B cell (primary cell): Measurements from ENCODE around the gene LAMTOR2. TPM values are rescaled to one million over a fixed set of nuclear protein-coding genes. Genes with fewer than 3 reads are reported as not detected.

Experiments used
- ATAC-seq: fragments of 200-7000 bp; cut with Tn5 transposase; one replicate; pipeline ENCODE4 v1.10.0; 2021; ENCODE audit warnings: low read depth, mild to moderate bottlenecking, moderate number of reproducible peaks, moderate library complexity
- CTCF ChIA-PET: fragments of 350-600 bp; sonication (Branson Sonifier 250); formaldehyde crosslinking; loops from one replicate; lab custom pipeline; 2021; ENCODE audit warnings: antibody characterized with exemption, inconsistent platforms; lab: Charles Lee
- POLR2A ChIA-PET: fragments of 350-600 bp; sonication (Branson Sonifier 250); formaldehyde crosslinking; loops from one replicate; lab custom pipeline; 2021; ENCODE audit warnings: antibody characterized with exemption; lab: Charles Lee
- DNase-seq: peaks from one replicate; pipeline ENCODE4 v3.0.0; 2013
- H2AFZ ChIP-seq: 2 replicates; pipeline ENCODE4 v1.6.1; 2012; ENCODE audit warnings: mild to moderate bottlenecking, low read depth, low read length; ENCODE audit not compliant: insufficient read depth, poor library complexity, severe bottlenecking
- H3K27ac ChIP-seq, 2 donors: 1 replicate in 1 of 2; 2 replicates in 1 of 2; pipeline ENCODE4 v1.5.1; 2012 to 2013; ENCODE audit warnings: low read length in 2 of 2, mild to moderate bottlenecking in 2 of 2, moderate library complexity in 1 of 2
- H3K27me3 ChIP-seq, 4 experiments: fragments of 200-600 bp in 1 of 4; sonication (generic) in 1 of 4; replicated peaks in 1 of 4; 1 replicate in 2 of 4; 2 replicates in 2 of 4; pipeline versions ENCODE4 v1.6.1 to v1.7.0; 2013 to 2016; ENCODE audit warnings: low read length in 3 of 4, mild to moderate bottlenecking in 2 of 4, mixed read lengths in 1 of 4, moderate library complexity in 1 of 4; ENCODE audit not compliant: insufficient read depth in 4 of 4, control insufficient read depth in 3 of 4; ENCODE audit errors: control extremely low read depth in 1 of 4
- H3K36me3 ChIP-seq, 2 experiments: replicated peaks in 1 of 2; 1 replicate in 1 of 2; 2 replicates in 1 of 2; pipeline versions ENCODE4 v1.6.1 to v1.7.1; 2013; ENCODE audit warnings: low read length in 1 of 2; ENCODE audit not compliant: insufficient read depth in 2 of 2, control insufficient read depth in 1 of 2; ENCODE audit errors: control extremely low read depth in 1 of 2, extremely low read depth in 1 of 2
- H3K4me1 ChIP-seq, 2 donors: fragments of 200-600 bp in 1 of 2; sonication (generic) in 1 of 2; 1 replicate in 1 of 2; 2 replicates in 1 of 2; pipeline versions ENCODE4 v1.5.1 to v1.6.1; 2013 to 2017; ENCODE audit warnings: low read length in 2 of 2; ENCODE audit not compliant: control insufficient read depth in 2 of 2, insufficient read depth in 2 of 2
- H3K4me2 ChIP-seq: replicated peaks from 2 replicates; pipeline ENCODE3; 2012; ENCODE audit warnings: mild to moderate bottlenecking, low read depth, low read length; ENCODE audit not compliant: poor library complexity, severe bottlenecking
- H3K4me3 ChIP-seq, 5 experiments: fragments of 200-600 bp in 1 of 5; sonication (generic) in 1 of 5; 1 replicate in 3 of 5; 2 replicates in 2 of 5; pipeline versions ENCODE4 v1.5.1 to v1.7.0; 2011 to 2016; ENCODE audit warnings: low read length in 4 of 5, mild to moderate bottlenecking in 4 of 5, low read depth in 2 of 5, control low read depth in 1 of 5, moderate library complexity in 1 of 5; ENCODE audit not compliant: insufficient read depth in 1 of 5; ENCODE audit errors: control extremely low read depth in 1 of 5, extremely low read depth in 1 of 5
- H3K79me2 ChIP-seq: fragments of 200-600 bp; sonication (generic); one replicate; pipeline ENCODE4 v1.6.0; 2016; ENCODE audit warnings: low read length; ENCODE audit not compliant: control insufficient read depth, insufficient read depth
- H3K9ac ChIP-seq: fragments of 200-600 bp; sonication (generic); 2 replicates; pipeline ENCODE4 v1.6.1; 2017; ENCODE audit warnings: mild to moderate bottlenecking, low read length, moderate library complexity
- H3K9me3 ChIP-seq, 3 donors: one replicate each; pipeline versions ENCODE4 v1.6.1 to v1.7.1; 2013; ENCODE audit warnings: low read length in 2 of 3; ENCODE audit not compliant: control insufficient read depth in 2 of 3, insufficient read depth in 1 of 3; ENCODE audit errors: control extremely low read depth in 1 of 3
- H4K20me1 ChIP-seq: 2 replicates; pipeline ENCODE4 v1.6.0; 2012; ENCODE audit warnings: mild to moderate bottlenecking, low read length; ENCODE audit not compliant: insufficient read depth, control insufficient read depth, poor library complexity, severe bottlenecking
- H3K27ac Mint-ChIP-seq: one replicate; pipeline ENCODE4 v1.8.0; 2021; ENCODE audit warnings: mixed read lengths
- H3K27me3 Mint-ChIP-seq: one replicate; pipeline ENCODE4 v1.8.0; 2021; ENCODE audit warnings: mixed read lengths
- H3K4me1 Mint-ChIP-seq: one replicate; pipeline ENCODE4 v1.8.0; 2021; ENCODE audit warnings: mixed read lengths
- H3K4me3 Mint-ChIP-seq: one replicate; pipeline ENCODE4 v1.8.0; 2021; ENCODE audit warnings: mixed read lengths
- H3K9me3 Mint-ChIP-seq: one replicate; pipeline ENCODE4 v1.8.0; 2022; ENCODE audit warnings: mixed read lengths; ENCODE audit not compliant: insufficient read depth
- CTCF ChIP-seq: fragments of 200-600 bp; IDR thresholded peaks from one replicate; pipeline ENCODE4 v1.8.0; 2022; ENCODE audit warnings: antibody characterized with exemption, mild to moderate bottlenecking
- EZH2 ChIP-seq: IDR thresholded peaks from 2 replicates; pipeline ENCODE4 v1.6.1; 2012; ENCODE audit warnings: borderline replicate concordance, low read depth, mild to moderate bottlenecking, moderate library complexity, low read length; ENCODE audit not compliant: insufficient read depth, poor library complexity, severe bottlenecking
- WGBS: methylation state at CpG from one replicate; pipeline ENCODE4 v1.1.5; 2013; ENCODE audit warnings: missing lambda C conversion rate; ENCODE audit not compliant: insufficient coverage; 5-methylcytosine and 5-hydroxymethylcytosine counted together
- intact Hi-C: fragments of 100-400 bp; cut with micrococcal nuclease; formaldehyde crosslinking; loops from one replicate; pipeline ENCODE4 v1.10.0; 2022
- polyA minus RNA-seq: library from RNA; depleted of rRNA, polyadenylated mRNA; stranded (reverse); fragments of >200 nt; gene quantifications from 2 replicates; pipeline ENCODE4 v1.2.3, GENCODE V29; 2012
- polyA plus RNA-seq: library from polyadenylated mRNA; depleted of rRNA; stranded (reverse); fragments of >200 nt; gene quantifications from 2 replicates; pipeline ENCODE4 v1.2.3, GENCODE V29; 2012
- total RNA-seq, 2 donors: library from RNA; stranded (reverse); fragments of 120-200 nt in 1 of 2; gene quantifications; 1 replicate in 1 of 2; 2 replicates in 1 of 2; pipeline versions ENCODE4 v1.2.3 to v1.2.4, GENCODE V29; 2013 to 2022

Gene LAMTOR2
- 31.5 and 37.8 TPM in 2 replicates for total RNA-seq
- 48.1 TPM for total RNA-seq (2013)
- polyA plus RNA-seq: 27.9 and 55.9 TPM in 2 replicates
- 40.8 and 45.6 TPM in 2 replicates for polyA minus RNA-seq

DNA sequence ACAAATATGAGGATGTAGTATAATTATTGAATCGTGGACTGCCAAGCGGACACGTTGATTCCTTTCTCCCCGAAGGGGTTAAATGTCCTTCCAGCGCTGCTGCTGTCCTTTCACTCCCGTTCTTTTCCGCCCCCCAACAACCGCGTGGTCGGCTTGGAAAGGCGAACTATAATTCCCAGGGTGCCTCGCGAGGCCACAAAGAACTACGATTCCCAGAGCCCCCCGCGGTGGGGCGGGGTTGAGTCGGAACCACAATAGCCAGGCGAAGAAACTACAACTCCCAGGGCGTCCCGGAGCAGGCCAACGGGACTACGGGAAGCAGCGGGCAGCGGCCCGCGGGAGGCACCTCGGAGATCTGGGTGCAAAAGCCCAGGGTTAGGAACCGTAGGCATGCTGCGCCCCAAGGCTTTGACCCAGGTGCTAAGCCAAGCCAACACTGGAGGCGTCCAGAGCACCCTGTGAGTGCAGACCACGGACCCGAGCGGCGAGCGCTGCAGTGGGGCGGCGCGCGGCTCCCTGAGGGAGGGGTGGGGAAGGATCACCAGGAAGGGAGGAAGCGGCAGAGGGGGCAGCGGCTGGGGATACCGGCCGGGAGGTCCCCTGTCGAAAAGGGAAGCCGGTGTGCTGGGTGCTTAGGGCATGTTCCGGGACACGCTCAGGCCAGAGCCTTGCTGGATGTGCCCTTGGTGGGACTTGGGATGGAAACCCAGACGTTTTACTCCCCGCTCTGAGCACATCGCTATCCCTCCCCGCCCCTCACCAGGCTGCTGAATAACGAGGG lies at the start of gene LAMTOR2:
Gene LAMTOR2, plus strand, starts transcription at position 283 of the 781 bp plus-strand sequence. Its CDS starts 108 bp downstream, at position 391.
- Histone ChIP-seq H3K27me3 (no peaks in the 10 kb centered on the region), H3K79me2 (peaks cover 12% of the 10 kb centered on the region), H3K4me3 (peak within 1 kb of the TSS; percentile 78 to 99 (median 96)), H3K36me3 (peaks cover 0 to 5% of the 10 kb centered on the region in 2 experiments), H3K9ac (peak within 1 kb of the TSS; percentile 79), H3K9me3 (no peaks in the 10 kb centered on the region), H3K27ac (peak within 1 kb of the TSS; percentile 77 to 85), H2AFZ (peak within 1 kb of the TSS; percentile 94), H4K20me1 (no peaks in the 10 kb centered on the region), H3K4me1 (peaks cover 8 to 24% of the 10 kb centered on the region in 2 donors), H3K4me2 (peak within 1 kb of the TSS; percentile 91)
- peak within 1 kb of the TSS; percentile 92 for H3K4me3 Mint-ChIP-seq
- peak; percentile 73 for ATAC-seq
- WGBS: 1% methylated on average over 50 of the region's 53 CpGs
- POLR2A ChIA-PET: interaction anchor here (0.7 kb wide), 1 partner anchor 76 kb away, joined by 3 read pairs; the partner anchor contains the start of gene ARHGEF2
- peaks cover 32% of the 10 kb centered on the region for H3K4me1 Mint-ChIP-seq
- peak; percentile 94 for DNase-seq
- CTCF ChIA-PET: no interaction called here
- H3K27ac Mint-ChIP-seq: peak within 1 kb of the TSS; percentile 92
- TF ChIP-seq CTCF: no peak
- H3K9me3 Mint-ChIP-seq: no peaks in the 10 kb centered on the region
- no peaks in the 10 kb centered on the region for H3K27me3 Mint-ChIP-seq
- intact Hi-C loops: loop anchor here (1.0 to 5.0 kb wide), 7 partner anchors 28 to 782 kb away; partner anchors contain the start of genes ARHGEF2, CLK2, KHDC4 and MEX3A

- no peak for TF ChIP-seq CTCF
- TF ChIP-seq EZH2: no peak
- Mint-ChIP-seq H3K4me3 (no peak overlapping the region), H3K27me3 (no peaks in the 10 kb centered on the region), H3K4me1 (no peaks in the 10 kb centered on the region), H3K9me3 (no peaks in the 10 kb centered on the region), H3K27ac (no peak overlapping the region)
- Histone ChIP-seq H3K27ac (no peak overlapping the region), H2AFZ (no peak overlapping the region), H3K4me2 (no peak overlapping the region), H3K9ac (no peak overlapping the region), H3K9me3 (no peaks in the 10 kb centered on the region), H3K4me1 (no peaks in the 10 kb centered on the region), H4K20me1 (no peaks in the 10 kb centered on the region), H3K36me3 (peaks cover 0 to 16% of the 10 kb centered on the region in 2 experiments), H3K4me3 (no peak overlapping the region), H3K27me3 (no peaks in the 10 kb centered on the region), H3K79me2 (no peaks in the 10 kb centered on the region)
- 66% methylated on average over 3 of the region's 4 CpGs for WGBS
- intact Hi-C loops: no loop called here
- ChIA-PET CTCF (no interaction called here), POLR2A (no interaction called here)
- no peak for ATAC-seq
- DNase-seq: no peak
Measured at GRCh38 chr1:156004843-156005584, 49.6 kb upstream of the LAMTOR2 start.
